OCI-M2 (cell line): Measurements from ENCODE around the gene BPGM.

ENCODE experiments used
- DNase-seq: peaks from one replicate; lab custom pipeline; 2025; ENCODE audit not compliant: unreplicated experiment; lab: John Stamatoyannopoulos, UW

BPGM gene

DNA sequence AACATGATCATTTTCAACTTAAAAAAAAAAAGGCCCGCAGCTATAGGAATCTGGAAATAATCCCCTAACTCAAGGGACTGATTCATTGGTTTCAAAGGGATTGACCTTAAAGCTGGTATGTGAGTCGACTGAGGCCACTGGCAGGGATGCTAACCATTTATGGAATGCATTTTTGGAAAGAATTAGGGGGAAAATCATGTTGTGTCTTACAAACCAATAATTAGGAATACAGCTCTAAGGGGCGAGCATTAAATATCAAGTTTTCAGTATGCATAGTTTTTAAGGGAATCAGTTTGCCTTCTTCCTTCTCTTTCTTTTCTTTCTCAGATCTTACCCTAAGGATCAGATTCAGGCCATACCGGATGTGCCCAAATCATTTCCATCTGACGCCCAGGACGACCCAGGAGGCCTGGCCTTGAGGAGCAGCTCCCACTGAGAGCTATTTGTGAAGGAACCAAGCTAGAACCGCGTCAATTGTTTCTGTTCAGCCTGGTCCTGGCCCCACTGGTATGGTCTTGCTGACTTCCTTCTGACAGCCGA lies 48.7 kb downstream of the BPGM start:
- DNase-seq = no peak

DNA sequence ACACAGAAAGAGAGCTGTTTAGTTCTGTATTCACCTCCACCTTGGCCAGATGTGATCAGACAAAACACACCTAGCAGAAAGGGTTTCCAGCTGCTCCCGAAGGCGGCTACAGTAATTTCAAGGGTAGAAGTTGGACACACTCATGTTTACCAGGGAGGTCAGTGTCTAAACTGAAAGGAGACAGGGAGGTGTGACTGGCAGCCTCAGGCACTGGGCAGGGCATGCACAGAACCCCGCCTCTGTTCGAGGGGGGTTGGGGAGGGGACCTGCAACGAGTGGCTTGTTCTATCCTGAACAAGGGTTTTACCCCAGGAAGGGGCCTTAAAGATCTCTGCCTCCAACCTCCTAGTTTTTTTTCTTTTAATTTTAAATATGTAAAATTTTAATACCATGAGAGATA lies 49.6 kb downstream of the BPGM start:
- no peak for DNase-seq

DNA sequence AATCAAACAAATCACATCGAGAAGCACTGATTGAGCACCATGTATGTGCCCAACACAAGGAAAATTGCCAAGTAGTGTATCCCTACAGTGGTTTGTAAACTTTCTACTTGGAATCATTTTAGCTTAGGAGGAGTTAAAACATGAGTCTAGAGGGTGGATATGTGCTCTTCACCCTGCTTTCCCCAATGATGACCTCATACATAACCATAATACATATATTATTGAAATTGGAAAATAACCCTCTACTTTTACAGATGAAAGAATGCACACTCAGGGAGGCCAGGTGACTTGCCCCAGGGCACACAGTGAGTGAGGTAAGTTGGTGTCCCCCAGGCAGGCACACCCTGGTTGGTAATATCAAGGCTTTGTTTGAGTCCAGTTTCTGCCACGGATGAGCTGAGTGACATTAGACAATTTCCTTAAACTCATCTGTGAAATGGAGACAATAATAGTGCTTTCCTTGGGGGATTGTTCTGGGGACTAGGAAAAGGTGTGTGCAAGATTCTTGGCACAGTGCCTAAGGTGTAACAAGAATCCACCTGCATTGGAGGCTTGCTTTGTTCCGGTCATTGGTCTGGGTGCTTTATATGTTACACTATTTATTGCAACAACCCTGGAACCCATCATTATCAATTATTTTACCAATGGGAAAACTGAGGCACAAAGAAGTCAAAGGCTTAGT lies 50.7 kb downstream of the BPGM start:
- no peak for DNase-seq

DNA sequence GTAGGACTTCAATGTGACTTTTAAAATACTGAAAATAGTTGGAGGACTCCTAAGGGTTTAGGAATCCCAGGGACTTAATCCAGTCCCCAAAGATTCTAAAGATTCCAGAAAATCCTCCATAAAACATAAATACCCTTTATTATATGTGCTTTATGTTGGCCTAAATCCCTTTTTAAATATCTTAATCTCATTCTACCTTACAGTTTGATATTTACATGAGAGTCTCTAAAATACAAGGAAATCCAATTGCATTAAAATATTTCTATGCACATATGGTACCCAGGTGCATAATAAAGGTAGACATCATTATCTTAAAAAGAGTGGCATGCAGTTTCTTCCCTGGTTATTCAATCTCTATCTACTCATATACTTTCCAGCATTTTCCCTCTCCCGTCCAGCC lies 51.8 kb downstream of the BPGM start:
- DNase-seq = no peak

DNA sequence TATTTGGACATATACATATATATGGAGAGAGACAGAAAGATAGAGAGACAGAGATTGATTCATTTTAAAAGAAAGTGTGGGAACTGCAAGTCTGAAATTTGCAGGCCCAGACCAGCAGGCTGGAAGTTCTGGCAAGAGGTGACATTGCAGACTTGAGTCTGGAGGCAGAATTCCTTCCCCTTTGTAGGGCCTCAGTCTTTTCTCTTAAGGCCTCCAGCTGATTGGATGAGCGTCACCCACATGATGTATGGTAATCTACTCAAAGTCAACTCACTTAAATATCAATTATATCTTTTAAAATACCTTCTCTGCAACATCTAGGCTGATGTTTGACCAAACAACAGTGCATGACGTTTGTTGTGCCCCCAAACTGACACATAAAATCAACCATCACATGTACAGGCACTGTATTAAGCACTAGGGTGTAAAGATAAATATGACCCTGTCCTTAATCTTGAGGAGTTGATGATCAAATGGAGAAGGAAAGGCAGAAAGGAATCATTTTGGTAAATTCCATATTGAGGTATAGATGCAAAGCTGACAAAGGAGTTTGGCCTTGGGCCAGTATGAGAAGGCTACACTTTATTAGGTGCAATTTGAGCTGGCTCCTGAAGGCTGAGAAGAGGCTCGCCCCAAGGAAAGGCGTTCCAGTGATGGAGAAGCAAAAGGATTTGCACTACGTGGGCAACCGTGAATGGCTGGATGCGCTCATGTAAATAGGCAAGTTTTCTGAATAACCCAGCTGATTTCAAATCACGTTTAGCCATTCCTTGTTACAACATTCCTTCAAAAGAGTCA lies 52.6 kb downstream of the BPGM start:
- no peak for DNase-seq

DNA sequence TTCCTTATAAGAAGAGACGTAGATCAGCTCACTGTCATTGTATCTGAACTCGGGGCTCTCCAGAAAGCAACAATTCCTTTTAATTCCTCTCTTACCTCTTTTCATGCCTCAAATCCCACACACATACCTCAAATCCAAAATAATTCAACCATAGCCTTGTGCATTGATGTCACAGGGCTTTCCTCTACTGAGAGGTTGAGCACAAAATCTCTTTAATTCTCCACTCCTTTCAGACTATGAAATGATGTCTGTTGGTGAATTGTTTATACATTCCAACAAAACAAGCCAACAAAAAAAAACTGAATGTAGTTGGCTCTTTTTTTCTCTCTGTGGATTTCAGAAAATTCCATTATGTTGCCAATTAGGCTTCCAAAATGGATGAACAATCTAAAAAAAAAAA lies 53.2 kb downstream of the BPGM start:
- DNase-seq = no peak

DNA sequence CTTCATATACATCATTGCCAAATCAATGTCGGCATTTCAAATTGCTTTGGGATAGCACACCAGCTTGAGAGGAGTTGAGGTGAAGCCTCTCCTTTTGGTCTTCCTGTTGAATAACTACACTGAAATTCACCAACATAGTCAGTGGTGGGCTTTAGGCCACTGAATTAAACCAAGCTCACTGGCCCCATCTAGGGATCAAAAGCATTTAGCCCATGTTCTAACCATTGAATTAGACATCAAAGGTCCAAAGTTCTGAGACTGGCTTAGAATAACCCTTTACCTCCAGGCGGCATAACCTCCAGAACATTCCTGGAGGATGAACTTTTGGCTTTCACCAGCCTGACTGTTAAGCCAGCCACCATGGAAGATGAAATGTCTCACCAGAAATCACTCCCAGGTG lies 54.6 kb downstream of the BPGM start:
- no peak for DNase-seq

DNA sequence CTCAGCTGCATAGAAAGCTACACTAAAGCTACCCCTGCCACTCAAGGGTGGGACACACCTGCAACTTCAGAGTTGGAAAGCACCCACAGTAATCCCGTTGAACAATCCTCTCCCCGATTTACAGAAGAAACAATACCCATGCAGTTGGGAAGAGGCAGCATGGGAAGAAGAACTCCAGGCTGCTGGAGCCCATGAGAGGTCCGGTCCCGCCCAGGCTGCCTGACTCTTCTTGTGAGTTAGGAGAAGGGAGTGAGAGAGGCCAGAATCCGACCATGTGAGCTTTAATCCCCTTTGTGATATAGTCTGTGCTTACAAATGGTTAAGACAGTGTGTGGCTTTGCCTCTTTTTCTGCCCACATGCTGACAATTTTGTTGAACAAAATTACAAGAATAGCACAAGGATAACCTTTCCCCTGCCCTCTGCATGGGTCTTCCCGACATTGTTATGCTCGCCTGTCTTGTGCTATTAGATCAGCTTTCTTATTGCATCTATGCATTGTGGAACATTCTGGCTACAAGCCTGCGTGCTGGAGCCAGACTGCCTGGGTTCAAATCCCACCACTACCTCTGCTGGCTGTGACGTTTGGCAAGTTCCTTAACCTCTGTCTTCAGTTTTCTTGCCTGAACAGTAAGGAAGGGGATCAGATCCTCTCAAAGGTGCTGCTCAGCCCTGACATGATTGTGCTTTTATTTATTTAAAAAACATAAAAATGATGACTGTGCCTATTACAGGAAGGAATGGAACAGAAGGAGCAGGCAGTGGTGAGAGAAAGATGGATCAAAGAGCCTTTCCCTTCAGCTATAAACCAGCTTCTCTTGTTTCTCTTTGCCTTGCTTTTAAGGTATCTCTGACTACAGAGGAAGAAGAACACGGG lies 56.0 kb downstream of the BPGM start:
- DNase-seq = no peak

DNA sequence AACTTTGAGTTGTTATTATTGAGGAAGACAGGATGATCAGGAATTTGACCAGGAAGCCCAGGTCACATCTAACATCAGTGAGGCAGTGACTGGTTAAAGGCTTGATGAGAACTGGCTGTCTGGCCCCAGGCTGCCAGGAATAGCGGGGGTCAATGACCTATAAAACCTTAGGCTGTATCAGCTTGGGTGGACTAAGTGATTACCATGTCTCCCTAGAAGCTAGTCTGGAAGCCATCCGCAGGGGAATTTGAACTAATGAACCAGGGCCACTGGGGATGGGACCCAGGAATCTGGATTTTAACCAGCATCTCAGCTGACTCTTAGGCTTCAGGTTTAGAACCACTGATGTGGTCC lies 56.6 kb downstream of the BPGM start:
- DNase-seq = no peak

DNA sequence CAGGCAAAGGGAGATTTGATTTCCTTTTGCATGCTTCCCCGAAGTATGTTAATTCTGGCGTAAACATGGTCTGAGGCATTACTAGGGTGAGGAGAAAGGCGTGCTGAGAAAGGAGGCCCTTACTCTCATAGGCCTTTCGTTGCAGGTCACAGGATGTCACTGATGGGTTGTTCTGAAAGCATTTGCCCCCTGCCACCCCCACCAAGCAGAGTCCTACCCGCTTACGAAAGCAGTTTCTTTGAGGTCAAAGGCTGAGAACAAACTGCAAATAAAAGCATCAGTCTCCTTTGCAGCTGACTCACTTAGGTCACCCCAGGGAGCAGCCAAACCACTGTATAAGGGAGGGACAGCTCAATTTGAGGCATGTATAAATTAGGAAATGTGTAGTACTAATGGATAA lies 57.1 kb downstream of the BPGM start:
- DNase-seq = no peak

DNA sequence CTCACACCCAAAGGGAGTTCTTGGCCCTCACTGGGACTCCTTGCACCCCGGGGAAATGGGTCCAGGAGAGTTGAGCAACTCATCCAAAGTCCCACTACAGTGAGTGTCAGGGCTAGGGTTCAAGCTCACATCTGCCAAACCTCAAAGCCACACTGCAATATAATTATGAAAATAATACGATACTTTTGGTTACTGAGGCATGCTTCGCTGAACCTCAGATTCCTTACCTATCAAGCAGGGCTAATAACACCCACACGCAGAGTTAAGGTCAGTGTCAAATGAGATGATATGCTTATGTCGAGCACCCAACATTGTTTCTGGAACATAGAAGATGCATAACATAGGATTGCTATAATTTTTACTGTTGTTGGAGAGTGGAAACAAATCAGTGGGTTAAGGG lies 58.2 kb downstream of the BPGM start:
- DNase-seq = no peak

DNA sequence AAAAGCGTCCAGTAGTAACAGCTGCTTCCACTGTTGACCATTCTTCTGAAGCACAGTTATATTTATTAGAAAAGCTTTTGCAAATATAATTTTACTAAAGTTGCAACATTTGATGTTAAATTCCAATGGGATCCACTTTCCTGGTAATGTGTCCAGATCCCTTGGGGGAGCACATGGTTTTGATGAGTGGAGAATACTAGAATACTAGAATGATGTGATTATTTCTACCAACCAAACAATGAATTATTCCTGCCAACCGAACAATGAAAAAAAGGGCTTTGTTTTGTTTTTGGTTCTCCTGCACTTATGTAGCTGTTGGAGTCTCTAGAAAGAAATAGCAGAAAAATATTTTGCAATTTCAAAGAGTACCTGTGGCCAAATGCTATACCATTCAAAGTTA lies 59.1 kb downstream of the BPGM start:
- DNase-seq = no peak

DNA sequence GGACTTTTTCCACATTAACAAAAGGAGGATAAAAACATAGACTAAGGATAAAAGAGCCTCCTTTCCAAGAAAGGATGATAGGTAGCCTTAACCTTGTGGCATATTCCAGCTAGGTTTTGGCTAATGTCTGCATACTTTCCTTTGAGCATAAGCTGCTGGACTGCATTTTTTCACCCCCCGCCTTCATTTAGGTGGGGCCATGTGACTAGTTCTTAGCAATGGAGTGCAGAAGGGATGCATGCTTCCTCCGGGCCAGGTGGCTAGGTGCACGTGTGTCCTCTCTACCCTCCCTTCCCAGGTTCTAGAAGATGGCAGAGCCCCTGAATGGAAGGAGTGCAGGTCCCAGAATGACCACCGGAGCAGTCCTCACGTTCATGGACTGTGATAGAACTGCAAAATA lies 59.8 kb downstream of the BPGM start:
- no peak for DNase-seq

DNA sequence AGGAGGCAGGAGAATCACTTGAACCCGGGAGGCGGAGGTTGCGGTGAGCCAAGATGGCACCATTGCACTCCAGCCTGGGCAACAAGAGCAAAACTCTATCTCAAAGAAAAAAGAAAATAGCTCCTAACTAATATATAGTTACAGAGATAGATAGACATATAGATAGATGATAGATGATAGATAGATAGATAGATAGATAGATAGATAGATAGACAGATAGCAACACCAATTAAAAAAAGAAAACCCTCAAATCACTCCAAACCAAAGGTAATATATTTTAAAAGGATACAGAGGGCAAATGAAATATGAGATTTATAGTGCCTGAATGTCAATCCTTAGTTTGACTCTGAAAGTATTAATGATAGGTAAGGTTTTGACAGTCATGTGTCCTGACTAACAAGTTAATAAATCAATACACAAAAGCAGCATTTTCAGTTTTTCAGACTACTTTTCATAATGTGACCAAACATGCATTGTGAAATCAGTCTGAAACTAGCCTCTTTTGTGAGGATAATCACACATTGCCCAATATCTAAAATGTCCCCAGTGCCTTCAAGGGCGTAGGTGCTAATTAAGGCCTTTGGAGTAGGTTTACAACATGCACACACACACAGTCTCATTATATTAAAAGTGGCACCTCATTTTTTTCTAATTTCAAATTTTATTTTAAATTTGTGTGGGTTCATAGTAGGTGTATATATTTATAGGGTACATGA lies 61.2 kb downstream of the BPGM start:
- DNase-seq = no peak

DNA sequence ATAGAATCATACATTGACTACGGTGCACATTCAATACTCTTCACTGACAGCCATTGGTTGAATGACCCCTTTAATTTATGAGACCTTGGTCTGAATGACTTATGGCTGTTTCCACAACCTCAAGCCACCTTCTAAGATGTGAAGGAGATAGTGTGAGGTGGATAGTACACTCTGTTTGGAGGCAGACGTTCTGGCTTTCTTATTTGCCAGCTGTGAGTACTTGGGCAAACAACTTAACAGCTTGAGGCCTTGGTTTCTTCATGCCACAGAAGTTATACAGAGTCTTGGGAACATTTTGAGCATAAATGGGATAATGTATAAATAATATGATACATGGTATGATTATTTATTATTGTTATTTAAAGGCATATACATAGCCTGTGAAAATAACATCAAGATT lies 62.0 kb downstream of the BPGM start:
- DNase-seq = no peak

DNA sequence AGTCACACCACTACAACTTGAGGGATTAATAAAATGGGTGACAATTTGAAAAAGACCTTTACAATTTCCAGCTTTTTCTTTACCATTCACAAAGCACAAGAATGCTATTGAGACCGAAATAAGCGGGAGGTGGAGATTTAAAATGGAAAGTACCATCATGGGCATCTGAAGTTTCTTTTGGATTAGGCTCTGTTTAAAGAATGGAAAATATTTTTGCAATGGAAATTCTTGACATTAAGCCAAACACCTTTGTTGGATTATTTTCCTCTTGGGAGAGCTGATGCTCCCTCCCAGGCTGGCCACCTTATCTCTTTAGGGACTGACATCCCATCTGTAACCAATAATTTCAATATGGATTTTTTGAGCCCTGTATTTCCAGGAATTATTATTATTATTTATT lies 62.5 kb downstream of the BPGM start:
- DNase-seq = no peak

DNA sequence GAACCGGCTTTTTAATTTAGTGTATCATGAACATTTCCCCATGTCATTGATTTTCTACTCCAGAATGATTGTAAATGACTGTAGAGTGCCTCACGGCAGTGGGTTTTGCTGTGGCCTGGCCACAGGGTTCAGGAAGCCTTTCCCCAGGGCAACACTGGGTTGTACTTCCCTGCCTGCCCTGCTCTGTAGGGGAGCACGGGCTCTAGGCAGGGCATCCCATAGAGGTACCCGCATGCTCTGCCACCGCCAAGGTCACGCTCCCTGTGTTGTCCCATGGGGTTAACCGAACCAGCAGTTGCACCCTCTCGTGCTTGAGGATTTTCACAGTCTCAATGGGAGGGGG lies 63.8 kb downstream of the BPGM start:
- DNase-seq = no peak

DNA sequence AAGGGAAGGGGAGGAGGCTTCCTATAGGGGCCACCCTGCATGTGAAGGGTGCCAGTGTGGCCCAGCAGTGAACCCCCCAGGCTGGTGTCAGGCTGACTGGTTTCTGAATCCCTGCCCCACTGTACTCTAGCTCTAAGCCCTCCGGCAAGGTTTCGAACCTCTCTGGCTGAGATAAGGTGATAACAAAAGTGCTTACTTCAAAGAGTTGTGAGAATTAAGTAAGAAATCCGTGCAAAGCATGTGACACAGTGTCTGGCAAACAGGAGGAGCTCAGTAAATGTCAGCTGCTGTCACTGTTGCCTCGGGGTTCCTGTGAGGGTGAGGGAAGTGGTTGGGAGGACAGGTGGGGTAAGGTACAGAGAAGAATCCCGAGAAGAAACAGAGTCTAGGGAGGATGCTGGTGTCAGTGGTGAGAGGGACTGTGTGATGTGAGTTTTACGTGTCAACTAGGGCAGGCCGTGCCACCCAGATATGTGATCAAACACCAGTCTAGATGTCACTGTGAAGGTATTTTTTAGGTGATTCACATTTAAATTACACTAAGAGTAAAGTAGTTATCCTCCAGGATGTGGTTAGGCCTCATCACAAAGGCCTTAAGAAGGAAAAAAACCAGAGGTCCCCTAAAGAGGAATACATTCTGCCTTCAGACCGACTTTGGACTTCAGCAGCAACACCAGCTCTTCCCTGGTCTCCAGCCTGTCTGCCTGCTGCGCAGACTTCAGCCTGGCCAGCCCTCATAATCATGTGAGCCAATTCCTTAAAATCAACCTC lies 64.4 kb downstream of the BPGM start:
- no peak for DNase-seq

DNA sequence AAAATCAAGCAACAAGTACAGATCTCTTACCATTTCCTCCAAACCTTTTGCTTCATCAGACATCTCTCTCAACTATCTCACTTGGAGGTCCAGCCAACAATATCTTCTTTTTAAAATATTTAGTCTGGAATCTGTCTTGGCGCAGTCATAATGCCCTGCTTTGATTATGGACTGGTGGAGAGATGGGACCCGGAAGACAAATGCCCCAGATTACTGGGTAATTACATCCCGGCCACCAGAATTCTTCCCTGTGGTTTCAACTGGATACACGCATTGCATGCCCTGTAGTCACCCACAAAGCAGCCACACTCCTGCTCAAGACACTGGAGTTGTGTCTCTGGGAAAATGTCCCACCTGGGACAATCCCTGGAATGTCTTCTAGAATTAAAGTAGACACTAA lies 65.5 kb downstream of the BPGM start:
- DNase-seq = no peak

DNA sequence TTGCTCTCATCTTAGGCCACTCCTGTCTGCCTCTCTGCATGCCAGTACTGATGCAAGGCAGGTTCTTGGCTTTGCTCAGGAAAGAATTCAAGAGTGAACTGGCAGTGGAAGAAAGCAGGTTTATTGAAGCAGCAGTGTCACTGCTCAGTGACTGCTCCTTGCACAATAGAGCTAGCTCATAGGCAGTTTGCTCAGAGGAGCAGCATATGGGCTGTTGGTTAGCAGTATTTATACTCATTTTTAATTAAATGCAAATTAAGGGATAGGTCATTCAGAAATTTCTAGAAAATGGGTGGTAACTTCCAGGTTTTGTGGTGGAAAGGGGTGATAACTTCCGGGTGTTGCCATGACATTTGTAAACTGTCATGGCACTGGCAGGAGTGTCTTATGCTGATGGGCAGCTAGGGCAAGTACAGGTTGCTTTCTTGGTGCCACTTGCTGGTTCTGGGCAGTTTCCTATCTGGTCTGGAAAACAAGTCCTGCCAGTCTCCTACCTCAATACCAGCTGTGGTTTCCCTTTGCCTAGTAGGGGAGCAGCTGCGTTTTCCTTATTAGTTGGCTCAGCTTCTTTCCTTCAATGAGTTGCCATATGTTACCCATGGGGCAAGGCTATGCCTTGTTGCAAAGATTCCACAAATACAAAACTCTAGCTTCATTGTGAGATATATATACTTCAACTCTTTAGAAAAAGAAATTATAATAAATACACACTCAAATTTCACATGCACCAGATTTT lies 68.0 kb downstream of the BPGM start:
- no peak for DNase-seq
